LHCN-M2 (cell line): Measurements from ENCODE around the gene BORCS5. TPM values are rescaled to one million over a fixed set of nuclear protein-coding genes. Genes with fewer than 3 reads are reported as not detected.

ENCODE experiments used
- DNase-seq: peaks from one replicate; pipeline ENCODE4 v3.0.0-alpha.2; 2012; ENCODE audit warnings: low read depth
- total RNA-seq: library from RNA; depleted of rRNA; stranded (reverse); fragments of >200 nt; gene quantifications from 2 replicates; pipeline ENCODE4 v1.2.3, GENCODE V29; 2014

The BORCS5 gene
- total RNA-seq, 1 experiment from 2014 or later: 6.5 TPM

- DNase-seq: no peak
Measured at GRCh38 chr12:12428961-12429657, 72.2 kb downstream of the BORCS5 start.

DNA sequence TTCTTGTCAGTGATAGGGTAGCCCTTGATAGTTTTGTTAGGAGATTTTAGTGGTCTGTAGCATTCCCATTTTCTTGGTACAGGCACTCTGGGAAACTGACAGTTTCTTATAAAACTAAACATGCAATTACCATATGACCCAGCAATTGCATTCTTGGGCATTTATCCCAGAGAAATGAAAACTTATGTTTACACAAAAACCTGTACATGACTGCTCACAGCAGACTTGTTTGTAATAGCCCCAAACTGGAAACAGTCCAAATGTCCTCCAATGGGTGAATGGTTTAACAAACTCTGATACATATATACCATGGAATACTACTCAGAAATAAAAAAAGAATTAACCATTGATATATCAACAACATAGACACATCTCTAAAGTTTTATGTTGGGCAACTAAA, 75.5 kb downstream of the BORCS5 start:
- peak; percentile 30 for DNase-seq

DNA sequence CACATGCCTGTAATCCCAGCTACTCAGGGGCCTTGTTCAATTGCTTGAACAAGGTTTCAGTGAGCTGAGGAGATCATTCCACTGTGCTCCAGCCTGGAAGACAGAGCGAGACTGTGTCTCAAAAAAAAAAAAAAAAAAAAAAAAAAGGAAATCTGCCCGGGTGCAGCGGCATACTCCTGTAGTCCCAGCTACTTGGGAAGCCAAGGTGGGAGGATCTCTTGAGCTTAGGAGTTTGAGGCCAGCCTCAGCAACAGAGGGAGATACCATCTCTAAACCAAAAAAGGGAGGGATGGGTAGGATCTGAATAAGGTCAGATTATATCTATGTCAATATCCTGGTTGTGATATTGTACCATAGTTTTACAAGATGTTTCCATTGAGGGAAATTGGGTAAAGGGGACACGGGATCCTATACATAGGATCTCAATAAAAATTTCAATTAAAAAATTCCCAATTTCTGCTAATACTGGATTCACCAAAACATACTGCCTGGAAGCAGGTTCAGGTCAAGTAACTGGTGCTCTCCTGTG, 76.4 kb downstream of the BORCS5 start:
- no peak for DNase-seq

- DNase-seq: peak; percentile 25
Measured at GRCh38 chr12:12436831-12437345, 80.0 kb downstream of the BORCS5 start.

DNA sequence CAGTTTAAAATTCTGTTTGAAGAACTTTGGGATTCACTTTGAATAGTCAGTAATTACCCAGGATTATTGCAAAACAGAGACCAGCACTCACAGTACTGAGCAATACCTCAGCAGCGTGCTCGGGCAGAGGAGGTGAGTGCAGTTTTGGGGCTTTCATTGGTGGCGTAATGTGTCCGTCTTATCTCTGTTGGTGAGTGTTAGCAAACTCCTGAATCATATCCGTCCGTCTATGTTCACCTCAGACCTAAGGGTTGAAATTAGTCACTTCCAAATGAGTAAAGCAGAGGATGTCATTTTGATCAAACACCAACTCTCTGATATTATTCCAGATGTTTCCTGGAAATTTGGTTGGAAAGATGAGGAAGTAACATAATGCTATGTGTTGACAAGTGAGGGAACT, 82.8 kb downstream of the BORCS5 start:
- DNase-seq: no peak

DNA sequence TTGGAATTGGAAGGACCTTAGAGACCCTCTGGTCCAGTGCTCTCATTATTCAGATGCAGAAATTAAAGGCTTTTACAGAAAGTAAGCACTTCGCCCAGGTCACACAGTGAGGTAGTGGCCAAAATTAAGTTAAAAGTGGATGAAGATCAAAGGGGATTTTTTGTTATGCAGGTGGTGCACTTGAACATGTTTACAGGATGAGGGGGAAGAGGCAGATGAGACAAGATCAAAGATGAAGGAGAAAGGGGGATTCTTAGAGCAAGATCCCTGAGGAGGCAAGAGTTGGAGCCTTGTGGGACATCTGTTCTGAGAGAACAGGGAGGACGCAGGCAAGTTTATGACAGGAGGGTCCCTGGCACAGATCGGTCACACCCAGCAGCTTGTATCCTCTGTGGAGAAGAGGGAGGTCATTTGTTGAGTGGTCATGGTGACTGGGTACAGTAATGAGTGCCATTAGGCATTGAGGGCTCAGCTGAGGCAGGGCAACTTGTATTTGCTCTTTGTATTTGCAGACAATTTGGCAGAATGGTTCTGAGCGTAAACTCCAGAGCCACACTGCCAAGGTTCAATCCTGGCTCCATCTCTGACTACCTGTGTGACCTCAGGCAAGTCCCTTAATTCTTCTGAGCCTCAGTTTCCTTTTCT, 84.0 kb downstream of the BORCS5 start:
- no peak for DNase-seq

DNA sequence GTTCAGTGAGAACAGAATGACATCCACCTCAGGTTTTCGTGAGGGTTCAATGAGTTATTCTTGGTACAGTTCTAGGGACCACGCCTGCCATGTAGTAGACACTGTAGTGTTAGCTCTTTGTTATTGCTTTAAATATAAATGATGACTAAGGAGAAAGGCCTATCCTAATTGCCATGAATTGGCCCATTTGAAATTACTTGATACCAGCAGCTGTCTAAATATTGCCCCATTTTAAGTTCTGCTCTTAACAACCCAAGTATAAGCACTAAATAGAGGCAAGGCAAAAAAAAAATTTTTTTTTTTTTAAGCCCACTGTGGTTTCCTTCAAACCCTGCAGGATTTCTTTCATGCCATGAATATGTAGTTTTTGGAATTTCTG, 84.5 kb downstream of the BORCS5 start:
- DNase-seq: peak; percentile 63

- DNase-seq: peak; percentile 29
Measured at GRCh38 chr12:12441843-12442461, 85.1 kb downstream of the BORCS5 start.

DNA sequence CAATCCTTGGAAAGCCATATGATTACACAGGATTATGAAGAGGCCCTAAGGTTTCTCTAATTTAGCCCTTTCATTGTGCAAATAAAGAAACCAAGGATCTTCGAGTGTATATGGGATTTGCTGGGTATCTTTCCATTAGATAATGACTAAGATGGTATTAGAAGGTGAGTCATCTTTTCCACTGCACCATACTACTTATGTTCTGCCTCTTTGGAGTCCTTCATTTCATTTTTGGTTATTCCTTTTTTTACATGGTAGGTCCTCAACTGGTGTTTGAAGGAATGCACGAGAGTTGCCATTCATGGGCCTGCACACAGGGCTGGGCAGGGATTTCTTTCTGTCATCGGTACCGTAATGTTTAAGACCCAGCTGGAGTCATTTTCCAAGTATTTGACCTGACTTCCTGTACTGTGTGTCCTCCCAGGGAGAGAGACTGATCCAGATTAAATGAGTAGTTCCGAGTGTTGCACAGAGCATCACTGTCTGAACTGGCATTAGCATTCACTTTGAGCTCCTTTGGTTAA, 85.7 kb downstream of the BORCS5 start:
- peak; percentile 42 for DNase-seq

- no peak for DNase-seq
Measured at GRCh38 chr12:12443431-12443878, 86.6 kb downstream of the BORCS5 start.

- no peak for DNase-seq
Measured at GRCh38 chr12:12445165-12445881, 88.4 kb downstream of the BORCS5 start.

- no peak for DNase-seq
Measured at GRCh38 chr12:12445882-12446181, 89.0 kb downstream of the BORCS5 start.

DNA sequence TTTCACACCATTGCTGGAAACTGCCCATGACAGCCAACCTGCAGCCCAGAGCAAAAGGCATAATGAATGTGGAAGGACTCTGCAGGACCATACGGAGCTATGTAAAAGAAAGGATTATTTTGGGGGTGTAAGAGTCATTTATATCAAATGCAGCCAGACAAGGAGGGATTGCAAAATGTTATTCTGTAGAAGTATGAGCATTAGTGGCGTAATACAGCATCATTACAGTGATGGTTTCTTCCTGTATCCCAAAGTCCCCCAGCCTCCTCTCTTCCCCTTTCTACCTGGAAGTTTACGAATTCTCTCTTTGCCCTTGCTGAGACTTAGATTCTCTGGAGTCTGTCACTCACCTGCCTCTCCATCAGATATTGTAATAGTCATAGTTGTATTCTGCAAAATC, 89.9 kb downstream of the BORCS5 start:
- DNase-seq: no peak

- no peak for DNase-seq
Measured at GRCh38 chr12:12447236-12447635, 90.4 kb downstream of the BORCS5 start.

GRCh38 chr12:12447837-12448236, 91.0 kb downstream of the BORCS5 start:
- no peak for DNase-seq

DNA sequence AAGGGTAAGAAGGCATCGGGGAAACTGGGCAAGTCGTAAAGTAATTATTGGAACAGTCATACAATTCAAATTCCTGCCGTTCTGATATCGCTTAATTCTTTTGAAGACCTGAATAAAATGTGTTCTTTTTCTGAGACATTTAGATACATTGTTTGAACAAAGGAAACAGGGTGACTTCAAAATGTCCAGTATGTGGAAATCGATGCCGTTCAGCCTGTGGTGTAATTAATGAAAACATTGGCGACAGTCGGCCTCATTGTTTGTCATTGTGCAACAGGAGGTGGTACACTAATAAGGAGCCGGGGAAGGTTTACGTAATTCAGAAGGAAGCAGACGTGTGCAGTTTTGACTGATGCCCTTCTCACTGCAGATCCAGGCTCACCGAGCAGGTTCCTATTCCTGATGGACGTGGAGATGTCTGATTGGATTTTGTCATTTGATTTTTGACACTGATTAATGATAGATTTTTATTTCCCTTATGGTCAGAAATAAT, 92.7 kb downstream of the BORCS5 start:
- DNase-seq: no peak

GRCh38 chr12:12450043-12450471, 93.2 kb downstream of the BORCS5 start:
- DNase-seq: no peak

- DNase-seq: no peak
Measured at GRCh38 chr12:12451098-12451497, 94.2 kb downstream of the BORCS5 start.

DNA sequence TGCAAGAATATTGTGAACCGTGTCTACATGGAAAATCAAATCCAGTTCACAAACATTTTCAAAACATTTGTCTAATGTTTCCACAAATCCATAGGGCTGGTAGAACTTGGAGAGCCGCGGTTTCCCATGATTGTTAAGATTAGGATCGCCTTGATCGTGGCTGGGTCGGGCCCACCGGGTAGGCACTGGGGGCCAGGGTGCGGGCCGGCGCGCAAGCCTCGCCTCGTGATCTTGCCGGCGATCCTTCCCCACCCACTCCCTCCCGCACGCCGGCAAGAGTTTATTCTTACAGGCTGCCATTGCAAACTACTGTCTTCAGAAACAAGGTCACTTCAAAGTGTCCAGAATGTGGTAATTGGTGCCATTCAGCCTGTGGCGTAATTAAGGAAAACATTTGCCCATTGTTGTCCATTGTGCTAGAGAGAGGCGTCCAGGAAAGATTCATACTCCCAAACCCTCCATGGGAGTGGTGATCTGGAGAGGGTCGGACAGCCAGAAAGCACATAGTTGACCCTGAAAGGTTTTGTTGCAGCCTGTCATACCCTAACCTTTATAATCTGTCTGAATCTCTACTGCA, 95.5 kb downstream of the BORCS5 start:
- DNase-seq: no peak

DNA sequence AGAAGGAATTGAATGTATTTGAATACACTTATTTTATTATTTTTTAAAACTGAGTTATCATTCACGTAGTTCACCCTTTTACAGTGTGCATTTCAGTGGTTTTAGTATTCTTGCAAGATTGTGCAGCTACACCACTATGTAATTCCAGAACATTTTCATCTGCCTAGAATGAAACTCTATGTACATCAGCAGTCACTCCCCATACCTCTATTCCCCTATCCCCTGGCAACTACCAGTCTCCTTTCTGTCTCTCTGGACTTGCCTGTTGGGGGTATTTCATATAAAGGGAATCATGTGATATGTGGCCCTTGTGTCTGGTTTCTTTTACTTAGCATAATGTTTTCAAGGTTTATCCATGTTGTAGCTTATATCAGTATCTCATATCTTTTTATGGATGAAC, 96.8 kb downstream of the BORCS5 start:
- no peak for DNase-seq

GRCh38 chr12:12454315-12454714, 97.4 kb downstream of the BORCS5 start:
- DNase-seq: no peak
